MM.1S (cell line): ENCODE measurements around the gene ACYP2.

ENCODE experiments used
- CTCF ChIP-seq: fragments of 300-600 bp; sonication (generic); IDR thresholded peaks from 2 replicates; pipeline ENCODE4 v1.5.1; 2016; ENCODE audit warnings: antibody characterized with exemption, low read length, mixed read lengths
- EZH2phosphoT487 ChIP-seq: fragments of 300-600 bp; sonication (generic); IDR thresholded peaks from 2 replicates; pipeline ENCODE4 v1.6.1; 2018; ENCODE audit warnings: antibody characterized with exemption, low read length

GRCh38 chr2:54122939-54123338 lies 7.5 kb downstream of the ACYP2 start:
- TF ChIP-seq CTCF (no peak), EZH2phosphoT487 (no peak)
